WI38 (cell line): Measurements from ENCODE around the gene TMEM132D.
"Not testable (repeated sequence)": the region's sequence is repeated elsewhere in the genome, so short reads cannot be mapped to it uniquely, and the experiment has no call there.

Experiments used
- H3K4me3 ChIP-seq: 2 replicates; pipeline ENCODE4 v1.5.1; 2011; ENCODE audit warnings: low read depth, mild to moderate bottlenecking, control low read depth, low read length
- CTCF ChIP-seq: IDR thresholded peaks from 2 replicates; pipeline ENCODE4 v1.5.1; 2012; ENCODE audit warnings: low read depth, mild to moderate bottlenecking, control low read depth, low read length

TMEM132D gene

GRCh38 chr12:129063600-129063999 is 840.2 kb downstream of the TMEM132D start:
- no peak for TF ChIP-seq CTCF
- H3K4me3 ChIP-seq: no peak overlapping the region

- TF ChIP-seq CTCF: no peak
- no peak overlapping the region for H3K4me3 ChIP-seq
Measured at GRCh38 chr12:129053232-129053631, 850.6 kb downstream of the TMEM132D start.

- H3K4me3 ChIP-seq: no peak overlapping the region
- no peak for TF ChIP-seq CTCF
Measured at GRCh38 chr12:129052373-129052772, 851.5 kb downstream of the TMEM132D start.

DNA sequence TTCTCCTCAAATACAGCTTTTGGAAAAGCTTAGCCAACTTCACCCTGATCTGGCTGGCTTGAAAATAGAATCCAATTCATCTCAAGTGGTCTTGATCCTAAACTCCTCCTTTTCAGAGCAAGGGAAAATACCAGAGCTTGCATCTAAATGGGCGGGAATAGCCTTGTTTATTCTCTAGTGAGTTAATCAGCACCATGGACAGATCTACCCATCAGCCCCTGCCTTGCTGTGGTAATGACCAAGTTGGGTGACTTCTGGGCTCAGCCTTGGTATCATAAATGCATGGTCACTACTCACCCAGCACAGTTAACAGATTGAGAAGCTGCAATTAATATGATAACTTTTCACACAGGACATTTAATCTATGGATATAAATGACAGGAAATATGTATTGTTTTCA is 853.9 kb downstream of the TMEM132D start:
- TF ChIP-seq CTCF: no peak

GRCh38 chr12:129043334-129043733 is 860.5 kb downstream of the TMEM132D start:
- not testable (repeated sequence) for H3K4me3 ChIP-seq

More for the DNA sequence above, 853.9 kb downstream of the TMEM132D start:
- H3K4me3 ChIP-seq: no peak overlapping the region

GRCh38 chr12:129036135-129036534 is 867.7 kb downstream of the TMEM132D start:
- no peak overlapping the region for H3K4me3 ChIP-seq
- no peak for TF ChIP-seq CTCF

- TF ChIP-seq CTCF: no peak
- H3K4me3 ChIP-seq: no peak overlapping the region
Measured at GRCh38 chr12:129034558-129035289, 869.1 kb downstream of the TMEM132D start.

DNA sequence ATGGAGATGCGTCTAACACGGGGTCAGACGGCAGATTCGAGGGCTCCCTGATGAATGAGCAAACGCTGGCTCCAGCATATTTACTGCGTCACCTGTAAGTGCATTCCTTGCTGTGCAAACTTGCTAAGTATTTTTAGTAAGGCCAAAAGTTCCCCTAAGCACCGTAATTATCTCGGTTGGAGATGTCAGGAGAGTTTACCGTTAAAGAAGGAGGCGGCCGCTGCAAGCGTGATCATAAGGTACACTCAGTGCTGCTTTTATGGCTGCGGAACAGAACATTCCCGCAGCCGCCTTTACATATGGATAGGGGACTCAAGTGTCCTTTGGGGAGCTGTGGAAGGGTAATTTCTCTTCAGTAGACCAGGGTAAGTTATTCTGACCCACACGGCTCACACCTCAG is 875.0 kb downstream of the TMEM132D start:
- TF ChIP-seq CTCF: no peak
- no peak overlapping the region for H3K4me3 ChIP-seq
